BJ (cell line): ENCODE data around the gene MYO15A. TPM values are rescaled to one million over a fixed set of nuclear protein-coding genes. Genes with fewer than 3 reads are reported as not detected.

Experiments
- CTCF ChIA-PET: fragments of 350-600 bp; formaldehyde crosslinking; extraction: SDS; loops from one replicate; lab custom pipeline; 2021; ENCODE audit warnings: antibody characterized with exemption, inconsistent platforms; lab: Yijun Ruan, JAX
- POLR2A ChIA-PET: fragments of 300-600 bp; sonication (Branson Sonifier 250); formaldehyde crosslinking; extraction: SDS; loops from one replicate; lab custom pipeline; 2021; ENCODE audit warnings: antibody characterized with exemption; lab: Charles Lee
- DNase-seq: peaks from one replicate; pipeline ENCODE4 v3.0.0-alpha.2; 2011; ENCODE audit warnings: low read depth
- H3K27me3 ChIP-seq: 2 replicates; pipeline ENCODE4 v1.6.0; 2011; ENCODE audit warnings: low read length; ENCODE audit not compliant: control insufficient read depth, insufficient read depth
- H3K36me3 ChIP-seq: 2 replicates; pipeline ENCODE4 v1.5.1; 2011; ENCODE audit warnings: low read length; ENCODE audit not compliant: control insufficient read depth, insufficient read depth
- H3K4me3 ChIP-seq: 2 replicates; pipeline ENCODE4 v1.5.1; 2011; ENCODE audit warnings: low read depth, mild to moderate bottlenecking, control low read depth, low read length
- polyA plus RNA-seq: library from polyadenylated mRNA; depleted of rRNA; stranded (reverse); fragments of >200 nt; gene quantifications from 2 replicates; pipeline ENCODE4 v1.2.3, GENCODE V29; 2011
- TF ChIP-seq, protein P1 (sequence below): IDR thresholded peaks from 2 replicates; pipeline ENCODE4 v1.5.1; 2011; ENCODE audit warnings: low read depth, mild to moderate bottlenecking, control low read depth, inconsistent platforms, low read length, moderate library complexity; ENCODE audit not compliant: insufficient read depth

Gene MYO15A
- polyA plus RNA-seq, 1 experiment: 1.0 TPM

- ChIA-PET POLR2A (no interaction called here), CTCF (no interaction called here)
- peaks cover 16% of the 10 kb centered on the region for H3K36me3 ChIP-seq
- no peak for DNase-seq
- no peaks in the 10 kb centered on the region for H3K27me3 ChIP-seq
- H3K4me3 ChIP-seq: no peak overlapping the region
- TF ChIP-seq, protein P1, sequence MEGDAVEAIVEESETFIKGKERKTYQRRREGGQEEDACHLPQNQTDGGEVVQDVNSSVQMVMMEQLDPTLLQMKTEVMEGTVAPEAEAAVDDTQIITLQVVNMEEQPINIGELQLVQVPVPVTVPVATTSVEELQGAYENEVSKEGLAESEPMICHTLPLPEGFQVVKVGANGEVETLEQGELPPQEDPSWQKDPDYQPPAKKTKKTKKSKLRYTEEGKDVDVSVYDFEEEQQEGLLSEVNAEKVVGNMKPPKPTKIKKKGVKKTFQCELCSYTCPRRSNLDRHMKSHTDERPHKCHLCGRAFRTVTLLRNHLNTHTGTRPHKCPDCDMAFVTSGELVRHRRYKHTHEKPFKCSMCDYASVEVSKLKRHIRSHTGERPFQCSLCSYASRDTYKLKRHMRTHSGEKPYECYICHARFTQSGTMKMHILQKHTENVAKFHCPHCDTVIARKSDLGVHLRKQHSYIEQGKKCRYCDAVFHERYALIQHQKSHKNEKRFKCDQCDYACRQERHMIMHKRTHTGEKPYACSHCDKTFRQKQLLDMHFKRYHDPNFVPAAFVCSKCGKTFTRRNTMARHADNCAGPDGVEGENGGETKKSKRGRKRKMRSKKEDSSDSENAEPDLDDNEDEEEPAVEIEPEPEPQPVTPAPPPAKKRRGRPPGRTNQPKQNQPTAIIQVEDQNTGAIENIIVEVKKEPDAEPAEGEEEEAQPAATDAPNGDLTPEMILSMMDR: no peak
Measured at GRCh38 chr17:18107971-18108370, 585 bp upstream of the MYO15A start.

GRCh38 chr17:18109935-18110485, 1.5 kb downstream of the MYO15A start:
- ChIA-PET CTCF (no interaction called here), POLR2A (no interaction called here)
- Histone ChIP-seq H3K36me3 (peaks cover 8% of the 10 kb centered on the region), H3K27me3 (no peaks in the 10 kb centered on the region), H3K4me3 (no peak overlapping the region)
- TF ChIP-seq, protein P1: no peak
- DNase-seq: no peak

- TF ChIP-seq, protein P1: no peak
- peaks cover 7% of the 10 kb centered on the region; the same call in 1 of the 2 replicates for H3K36me3 ChIP-seq
- ChIA-PET CTCF (interaction anchor here (1.0 kb wide), 1 partner anchor 30 kb away, joined by 4 read pairs; no protein-coding TSS in a partner anchor), POLR2A (no interaction called here)
- H3K27me3 ChIP-seq: no peaks in the 10 kb centered on the region
- no peak overlapping the region for H3K4me3 ChIP-seq
- no peak for DNase-seq
Measured at GRCh38 chr17:18110636-18111145, 2.1 kb downstream of the MYO15A start.

GRCh38 chr17:18111330-18111971, 2.9 kb downstream of the MYO15A start:
- Histone ChIP-seq H3K36me3 (peaks cover 5% of the 10 kb centered on the region; the same call in 1 of the 2 replicates), H3K27me3 (no peaks in the 10 kb centered on the region), H3K4me3 (no peak overlapping the region)
- DNase-seq: no peak
- ChIA-PET CTCF (interaction anchor here (1.0 kb wide), 1 partner anchor 30 kb away, joined by 4 read pairs; no protein-coding TSS in a partner anchor), POLR2A (no interaction called here)
- TF ChIP-seq, protein P1: no peak

DNA sequence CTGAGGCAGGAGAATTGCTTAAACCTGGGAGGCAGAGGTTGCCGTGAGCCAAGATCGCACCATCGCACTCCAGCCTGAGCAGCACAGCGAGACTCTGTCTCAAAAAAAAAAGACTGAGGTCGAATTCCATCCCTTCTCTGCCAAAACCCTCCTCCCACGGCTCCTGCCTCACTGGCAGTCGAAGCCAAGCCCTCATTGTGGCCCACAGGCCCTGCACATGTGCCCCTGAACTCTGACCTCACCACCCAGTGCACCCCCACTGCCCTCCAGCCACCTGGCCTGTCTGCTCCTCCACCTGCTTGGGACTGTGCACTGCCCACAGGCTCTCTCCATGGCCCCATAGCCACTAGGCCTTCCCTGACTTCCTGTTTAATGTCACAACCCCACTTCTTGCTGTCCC, 7.0 kb downstream of the MYO15A start:
- ChIA-PET POLR2A (no interaction called here), CTCF (no interaction called here)

More for the DNA sequence above, 7.0 kb downstream of the MYO15A start:
- DNase-seq: no peak
- H3K36me3 ChIP-seq: no peaks in the 10 kb centered on the region
- H3K4me3 ChIP-seq: no peak overlapping the region
- TF ChIP-seq, protein P1: no peak
- H3K27me3 ChIP-seq: no peaks in the 10 kb centered on the region
